ENCODE measurements around the gene ZNF391.

Gene ZNF391

DNA sequence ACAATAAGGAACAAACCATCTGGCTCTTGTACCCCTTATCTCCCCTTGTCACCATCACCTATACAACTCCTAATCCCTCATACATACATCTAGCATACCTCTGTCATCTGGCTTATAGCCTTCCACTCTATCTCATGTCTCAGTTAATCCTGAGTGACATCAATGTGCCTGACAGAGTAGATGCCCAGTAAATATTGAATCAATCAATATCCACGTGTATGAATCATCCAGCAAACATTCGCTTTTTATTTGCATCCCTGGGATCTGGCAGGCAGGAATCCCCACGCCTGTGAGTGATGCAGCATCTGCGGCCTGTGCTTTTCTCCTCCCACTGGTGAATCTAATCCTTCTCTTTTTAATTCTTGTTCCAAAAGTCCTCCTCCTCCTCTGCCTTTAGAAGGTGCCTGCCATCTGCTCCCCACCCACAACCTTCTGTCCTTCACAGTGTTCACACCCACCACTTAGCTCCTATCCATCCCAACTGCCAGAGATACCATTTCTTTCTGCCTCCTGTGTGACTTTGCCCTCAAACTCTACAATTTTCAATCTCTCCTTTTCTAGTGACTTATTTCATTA is 37.6 kb downstream of the ZNF391 start:
- DNase-seq (ENCODE audit: low spot score): no peak

DNA sequence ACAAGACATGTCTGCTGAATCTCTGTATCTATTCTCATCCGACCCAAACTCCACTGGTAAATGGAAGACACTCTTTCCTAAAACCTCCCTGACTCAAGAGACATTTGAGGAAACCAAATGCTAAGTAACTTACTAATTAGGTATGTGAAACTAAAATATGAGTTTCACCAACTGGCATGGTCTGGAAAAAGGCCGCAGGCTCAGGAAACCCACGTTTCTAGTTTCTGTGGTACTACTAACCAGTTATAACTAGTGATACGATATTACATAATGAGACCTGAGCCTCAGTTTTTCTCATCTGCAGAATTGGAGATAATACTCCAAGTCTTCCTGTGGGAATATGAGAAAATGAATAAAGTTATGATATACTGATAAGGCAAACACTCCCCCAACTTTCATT is 39.9 kb downstream of the ZNF391 start:
- no peak for DNase-seq (ENCODE audit: low spot score)
- TF ChIP-seq CTCF (IDR thresholded peaks at IDR 0.05; ENCODE audit: extremely low read depth, missing control alignments): no peak

More for the DNA sequence above, 37.6 kb downstream of the ZNF391 start:
- TF ChIP-seq CTCF (IDR thresholded peaks at IDR 0.05; ENCODE audit: extremely low read depth, missing control alignments): no peak

DNA sequence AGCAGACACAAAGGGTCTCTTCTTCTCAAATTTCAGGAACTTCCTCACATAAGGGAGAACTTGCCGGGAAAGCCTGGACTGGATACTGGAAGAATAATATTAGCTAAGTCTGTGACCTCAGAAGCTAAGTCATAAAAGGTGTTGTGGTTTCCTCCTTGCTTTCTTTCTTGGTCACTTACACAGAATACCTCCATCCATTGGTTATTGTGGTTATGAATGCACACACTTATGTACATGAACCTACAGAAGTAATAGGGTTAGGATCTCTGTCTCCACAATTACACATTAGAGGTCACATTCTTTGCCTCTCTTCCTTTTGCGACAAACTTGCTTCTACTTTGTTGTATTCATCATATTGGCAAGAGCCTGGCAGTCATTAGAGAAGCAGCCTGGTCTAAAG is 40.4 kb downstream of the ZNF391 start:
- DNase-seq (ENCODE audit: low spot score): no peak
- TF ChIP-seq CTCF (IDR thresholded peaks at IDR 0.05; ENCODE audit: extremely low read depth, missing control alignments): no peak

DNA sequence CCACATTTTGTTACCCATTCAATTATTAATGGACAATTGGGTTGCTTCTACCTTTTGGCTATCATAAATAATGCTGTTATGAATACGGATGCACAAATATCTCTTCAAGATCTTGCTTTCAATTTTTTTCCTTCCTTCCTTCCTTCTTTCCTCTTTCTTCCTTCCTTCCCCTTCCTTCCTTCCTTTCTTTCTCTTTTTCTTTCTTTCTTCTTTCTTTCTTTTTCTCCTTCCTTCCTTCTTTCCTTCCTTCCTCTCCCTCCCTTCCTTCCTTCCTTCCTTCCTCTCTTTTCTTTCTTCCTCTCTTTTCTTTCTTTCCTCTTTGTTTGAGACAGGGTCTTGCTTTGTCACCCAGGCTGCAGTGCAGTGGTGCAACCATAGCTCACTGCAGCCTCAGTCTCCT is 45.2 kb downstream of the ZNF391 start:
- TF ChIP-seq CTCF (IDR thresholded peaks at IDR 0.05; ENCODE audit: extremely low read depth, missing control alignments): no peak
- no peak for DNase-seq (ENCODE audit: low spot score)

DNA sequence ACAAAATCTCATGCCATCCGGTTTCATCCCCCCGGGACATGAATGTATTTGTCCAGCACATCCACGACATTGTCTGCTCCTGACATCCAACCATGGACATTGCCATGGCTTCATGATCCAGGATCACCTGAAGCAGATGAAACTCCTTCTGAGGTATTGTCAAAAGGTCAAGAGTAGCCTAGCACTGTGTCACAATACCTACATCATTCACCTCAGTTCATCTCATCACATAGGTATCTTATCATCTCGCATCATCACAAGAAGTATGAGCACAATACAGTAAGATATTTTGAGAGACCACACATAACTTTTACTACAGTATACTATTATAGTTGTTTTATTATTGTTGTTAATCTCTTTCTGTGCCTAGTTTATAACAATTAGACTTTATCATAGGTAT is 50.8 kb downstream of the ZNF391 start:
- DNase-seq (ENCODE audit: low spot score): no peak
- no peak for TF ChIP-seq CTCF (IDR thresholded peaks at IDR 0.05; ENCODE audit: extremely low read depth, missing control alignments)

- DNase-seq (ENCODE audit: low spot score): no peak
- no peak for TF ChIP-seq CTCF (IDR thresholded peaks at IDR 0.05; ENCODE audit: extremely low read depth, missing control alignments)
These were observed 52.4 kb downstream of the ZNF391 start for GRCh38 chr6:27441001-27441400.

GRCh38 chr6:27442932-27443331 is 54.4 kb downstream of the ZNF391 start:
- no peak for DNase-seq (ENCODE audit: low spot score)

More at GRCh38 chr6:27442932-27443331, 54.4 kb downstream of the ZNF391 start:
- TF ChIP-seq CTCF (IDR thresholded peaks at IDR 0.05; ENCODE audit: extremely low read depth, missing control alignments): no peak

Measured in GM20000 (cell line).